K562 (cell line): Measurements from ENCODE around the gene JUNB. TPM values are rescaled to one million over a fixed set of nuclear protein-coding genes. Genes with fewer than 3 reads are reported as not detected.

Experiments
- ARHGAP35 ChIP-seq: fragments of 450-650 bp; IDR thresholded peaks from 2 replicates; pipeline ENCODE4 v1.6.1; 2018; ENCODE audit not compliant: partially characterized antibody
- DLX4 ChIP-seq: fragments of 250-450 bp; sonication (Bioruptor Pico); IDR thresholded peaks from 2 replicates; pipeline ENCODE4 v1.6.1; 2021; ENCODE audit warnings: mild to moderate bottlenecking
- ETS1 ChIP-seq: conservative IDR thresholded peaks from 2 replicates; pipeline ENCODE4 v1.6.1; 2011; ENCODE audit warnings: low read depth, mild to moderate bottlenecking, low read length; ENCODE audit not compliant: control insufficient read depth
- FOS ChIP-seq: IDR thresholded peaks from 3 replicates; pipeline ENCODE4 v1.6.1; 2011; ENCODE audit not compliant: insufficient read length; ENCODE audit errors: extremely low read depth
- HDAC3 ChIP-seq: fragments of 450-650 bp; IDR thresholded peaks from 2 replicates; pipeline ENCODE4 v1.6.1; 2018; ENCODE audit warnings: borderline replicate concordance, mild to moderate bottlenecking, moderate library complexity; ENCODE audit not compliant: partially characterized antibody
- HNRNPUL1 ChIP-seq: fragments of 200-400 bp; formaldehyde crosslinking; IDR thresholded peaks from 2 replicates; pipeline ENCODE4 v1.6.1; 2017; ENCODE audit warnings: low read length
- KDM5B ChIP-seq: fragments of 200-600 bp; sonication (generic); IDR thresholded peaks from 2 replicates; pipeline ENCODE4 v1.6.1; 2012; ENCODE audit warnings: low read depth, mild to moderate bottlenecking, moderate library complexity, low read length, control low read depth, inconsistent platforms; ENCODE audit not compliant: insufficient replicate concordance
- MCM7 ChIP-seq, 2 experiments: fragments of 450-650 bp; IDR thresholded peaks; 2 replicates each; pipeline ENCODE4 v1.6.1; 2016 to 2018
- MLLT1 ChIP-seq, 2 experiments: fragments of 450-650 bp; IDR thresholded peaks; 2 replicates each; pipeline ENCODE4 v1.6.1; 2016
- SAFB2 ChIP-seq: fragments of 200-400 bp; formaldehyde crosslinking; IDR thresholded peaks from 2 replicates; pipeline ENCODE4 v1.6.1; 2018; ENCODE audit warnings: borderline replicate concordance, low read length, low read depth, moderate library complexity; ENCODE audit not compliant: severe bottlenecking
- SOX6 ChIP-seq: fragments of 450-650 bp; IDR thresholded peaks from 2 replicates; pipeline ENCODE4 v1.6.1; 2014; ENCODE audit warnings: mild to moderate bottlenecking
- STAT5A ChIP-seq: IDR thresholded peaks from 2 replicates; pipeline ENCODE4 v1.6.1; 2012; ENCODE audit warnings: low read length, inconsistent platforms, borderline replicate concordance
- TSHZ1 ChIP-seq: fragments of 250-450 bp; sonication (Bioruptor Pico); IDR thresholded peaks from 2 replicates; pipeline ENCODE4 v1.4.0; 2020; ENCODE audit warnings: mild to moderate bottlenecking, moderate library complexity
- WHSC1 ChIP-seq: IDR thresholded peaks from one replicate; pipeline ENCODE4 v1.6.1; 2012; ENCODE audit warnings: low read length, control low read depth, inconsistent platforms
- ZBTB26 ChIP-seq: fragments of 450-650 bp; formaldehyde crosslinking; IDR thresholded peaks from 2 replicates; pipeline ENCODE4 v1.4.0; 2022; ENCODE audit warnings: missing genetic modification characterization
- ZNF263 ChIP-seq: sonication (generic); formaldehyde crosslinking; IDR thresholded peaks from 2 replicates; pipeline ENCODE4 v1.8.0; 2022; ENCODE audit warnings: mild to moderate bottlenecking, missing genetic modification reagents, borderline replicate concordance
- ZNF347 ChIP-seq: fragments of 450-650 bp; formaldehyde crosslinking; IDR thresholded peaks from 2 replicates; pipeline ENCODE4 v1.4.0; 2020; ENCODE audit warnings: low read depth, mild to moderate bottlenecking, moderate library complexity
- ZNF551 ChIP-seq: fragments of 250-450 bp; sonication (Bioruptor Pico); IDR thresholded peaks from 2 replicates; pipeline ENCODE4 v1.5.0; 2021; ENCODE audit warnings: mild to moderate bottlenecking, moderate library complexity
- ZNF57 ChIP-seq: fragments of 450-650 bp; formaldehyde crosslinking; IDR thresholded peaks from 2 replicates; pipeline ENCODE4 v1.4.0; 2020; ENCODE audit warnings: mild to moderate bottlenecking, moderate library complexity
- ZNF764 ChIP-seq: fragments of 250-450 bp; sonication (Bioruptor Pico); IDR thresholded peaks from 2 replicates; pipeline ENCODE4 v1.4.0; 2020; ENCODE audit warnings: low read depth, mild to moderate bottlenecking, moderate library complexity
- polyA plus RNA-seq, 8 experiments: library from polyadenylated mRNA; depleted of rRNA in 4 of 8; stranded (reverse) in 5 of 8; unstranded in 3 of 8; fragments of >200 nt; fragmentation: Nextera tagmentation in 2 of 8; fragmentation: Illumina TruSeq in 1 of 8; extraction: Ambion mirVana in 2 of 8; extraction: Trizol in 1 of 8; gene quantifications; 2 replicates each; pipeline versions ENCODE4 v1.2.1 to v1.2.3, GENCODE V29; 2011 to 2014; ENCODE audit warnings: inconsistent platforms in 1 of 8, missing spikeins in 1 of 8
- total RNA-seq, 7 experiments: library from RNA; depleted of rRNA in 6 of 7; stranded (reverse); fragments of >200 nt in 6 of 7; fragmentation: Illumina TruSeq in 2 of 7; extraction: Trizol in 2 of 7; gene quantifications; 2 replicates each; pipeline versions ENCODE4 v1.2.1 to v1.2.3, GENCODE V29; 2011 to 2021; ENCODE audit warnings: low replicate concordance in 1 of 7

Gene JUNB
- total and polyA plus RNA-seq, 9 of the 15 experiments (the other 6 are each of a cell fraction or from before 2014, with no cell fraction given) = 0.23 to 88.1 (median 13.1) TPM

GRCh38 chr19:12757544-12758274 is 33.6 kb upstream of the JUNB start (continued):
- TF ChIP-seq ETS1 (no peak), MCM7 (IDR thresholded peaks at IDR 0.05) (no peak), DLX4 (CRISPR knock-in tag) (no peak), FOS (no peak), ZBTB26 (no peak), SOX6 (peak; percentile 20; the same call in 1 of the 2 replicates), TSHZ1 (CRISPR knock-in tag) (no peak), WHSC1 (no peak), SAFB2 (no peak), STAT5A (no peak), KDM5B (no peak), ZNF263 (CRISPR knock-in tag) (no peak), HDAC3 (no peak), ZNF551 (CRISPR knock-in tag) (no peak), ZNF57 (CRISPR knock-in tag) (no peak), MLLT1 (IDR thresholded peaks at IDR 0.05) (no peak), ZNF347 (CRISPR knock-in tag) (no peak), ARHGAP35 (no peak), ZNF764 (CRISPR knock-in tag) (no peak), HNRNPUL1 (no peak)
